ENCODE results near the gene DIP2B.
"Not testable (repeated sequence)": the region's sequence is repeated elsewhere in the genome, so short reads cannot be mapped to it uniquely, and the experiment has no call there.

DIP2B gene

DNA sequence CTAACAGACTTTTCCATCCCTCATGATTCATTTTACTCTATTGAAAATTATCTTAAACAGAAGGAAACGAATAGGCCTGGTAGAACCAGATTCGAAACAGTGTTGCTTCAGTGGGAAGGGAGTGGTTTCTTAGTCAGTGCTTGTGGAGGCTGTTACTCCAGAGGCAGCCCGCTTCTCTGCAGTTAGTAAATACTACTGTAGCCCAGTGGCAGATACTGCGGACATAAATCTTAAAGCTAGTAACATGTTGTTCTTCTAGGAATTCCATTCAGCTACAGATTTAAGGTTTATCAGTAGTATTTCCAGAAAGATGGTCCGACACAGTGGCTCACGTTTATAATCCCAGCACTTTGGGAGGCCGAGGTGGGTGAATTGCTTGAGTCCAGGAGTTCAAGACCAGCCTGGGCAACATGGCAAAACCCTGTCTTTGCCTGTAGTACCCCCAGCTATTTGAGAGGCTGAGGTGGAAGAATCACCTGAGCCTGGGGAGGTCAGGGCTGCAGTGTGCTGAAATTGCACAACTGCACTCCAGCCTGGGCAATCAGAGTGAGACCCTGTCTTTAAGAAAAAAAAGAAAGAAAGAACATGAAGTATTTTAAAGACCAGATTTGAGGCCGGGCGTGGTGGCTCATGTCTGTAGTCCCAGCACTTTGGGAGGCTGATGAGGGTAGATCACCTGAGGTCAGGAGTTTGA, 45.9 kb downstream of the DIP2B start:
- DNase-seq (ENCODE audit: low read depth) = no peak

- DNase-seq (ENCODE audit: low read depth) = no peak
These were observed 47.1 kb downstream of the DIP2B start for GRCh38 chr12:50551866-50552265.

- no peak for DNase-seq (ENCODE audit: low read depth)
These were observed 49.9 kb downstream of the DIP2B start for GRCh38 chr12:50554651-50555050.

GRCh38 chr12:50555471-50555885, 50.7 kb downstream of the DIP2B start:
- no peak for DNase-seq (ENCODE audit: low read depth)

GRCh38 chr12:50556273-50556672, 51.5 kb downstream of the DIP2B start:
- DNase-seq (ENCODE audit: low read depth) = no peak

DNA sequence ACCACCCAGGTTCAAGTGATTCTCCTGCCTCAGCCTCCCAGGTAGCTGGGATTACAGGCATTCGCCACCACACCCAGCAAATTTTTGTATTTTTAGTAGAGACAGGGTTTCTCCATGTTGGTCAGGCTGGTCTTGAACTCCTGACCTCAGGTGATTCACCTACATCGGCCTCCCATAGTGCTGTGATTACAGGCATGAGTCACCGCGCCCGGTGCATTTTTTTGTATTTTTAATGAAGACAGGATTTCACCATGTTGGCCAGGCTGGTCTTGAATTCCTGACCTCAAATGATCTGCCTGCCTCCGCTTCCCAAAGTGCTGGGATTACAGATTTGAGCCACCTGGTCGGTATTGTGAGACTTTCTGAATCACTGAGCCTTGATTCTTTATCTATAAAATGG, 52.0 kb downstream of the DIP2B start:
- DNase-seq (ENCODE audit: low read depth) = not testable (repeated sequence)

DNA sequence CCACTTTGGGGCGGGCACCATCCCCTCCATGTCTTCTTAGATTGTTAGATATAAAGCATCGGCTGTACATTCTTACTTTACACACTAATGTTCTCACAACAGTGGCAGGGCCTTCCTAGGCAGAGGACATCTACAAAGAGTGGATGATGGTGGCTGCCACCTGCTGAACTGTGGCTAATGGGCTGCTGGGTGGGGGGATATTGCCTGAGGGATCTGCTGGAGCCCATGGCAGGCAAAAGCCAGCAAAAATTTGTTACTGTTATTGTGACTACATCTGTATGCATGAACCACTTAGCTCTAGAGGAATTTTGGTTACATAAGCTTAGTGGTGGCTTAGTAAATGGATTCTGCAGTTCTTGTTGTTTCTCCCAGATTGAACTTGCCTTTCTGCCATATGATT, 52.6 kb downstream of the DIP2B start:
- no peak for DNase-seq (ENCODE audit: low read depth)

DNA sequence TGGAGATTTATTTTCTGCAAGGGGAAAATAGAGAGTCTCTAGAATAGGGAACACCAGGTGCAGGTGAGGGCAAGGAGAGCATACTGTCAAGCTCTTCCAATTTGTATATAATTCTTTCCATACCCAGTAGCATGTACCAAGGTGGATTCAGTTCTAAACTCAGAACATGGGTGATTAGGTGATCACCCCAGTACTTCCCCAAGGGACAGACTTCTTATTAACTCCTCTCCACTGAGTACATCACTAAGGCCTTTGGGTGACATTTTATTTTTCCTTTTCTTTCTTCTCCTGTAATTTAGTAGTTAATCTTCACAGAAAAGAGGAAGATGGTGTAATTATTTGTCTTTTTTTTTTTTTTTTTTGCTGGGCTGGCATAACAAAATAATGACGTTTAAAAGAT, 54.2 kb downstream of the DIP2B start:
- no peak for DNase-seq (ENCODE audit: low read depth)

- DNase-seq (ENCODE audit: low read depth) = no peak
These were observed 58.0 kb downstream of the DIP2B start for GRCh38 chr12:50562520-50563433.

DNA sequence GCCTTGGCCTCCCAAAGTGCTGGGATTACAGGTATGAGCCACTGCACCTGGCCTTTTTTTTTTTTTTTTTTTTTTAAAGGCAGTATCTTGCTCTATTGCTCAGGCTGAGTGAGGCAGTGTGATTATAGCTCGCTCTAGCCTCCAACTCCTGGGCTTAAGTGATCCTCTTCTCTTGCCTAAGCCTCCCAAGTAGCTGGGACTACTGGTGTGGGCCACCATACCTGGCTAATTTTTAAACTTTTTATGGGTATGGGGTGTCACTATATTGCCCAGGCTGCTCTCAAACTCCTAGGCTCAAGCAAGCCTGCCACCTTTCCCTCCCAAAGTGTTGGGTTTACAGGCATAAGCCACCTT, 58.6 kb downstream of the DIP2B start:
- DNase-seq (ENCODE audit: low read depth) = no peak

DNA sequence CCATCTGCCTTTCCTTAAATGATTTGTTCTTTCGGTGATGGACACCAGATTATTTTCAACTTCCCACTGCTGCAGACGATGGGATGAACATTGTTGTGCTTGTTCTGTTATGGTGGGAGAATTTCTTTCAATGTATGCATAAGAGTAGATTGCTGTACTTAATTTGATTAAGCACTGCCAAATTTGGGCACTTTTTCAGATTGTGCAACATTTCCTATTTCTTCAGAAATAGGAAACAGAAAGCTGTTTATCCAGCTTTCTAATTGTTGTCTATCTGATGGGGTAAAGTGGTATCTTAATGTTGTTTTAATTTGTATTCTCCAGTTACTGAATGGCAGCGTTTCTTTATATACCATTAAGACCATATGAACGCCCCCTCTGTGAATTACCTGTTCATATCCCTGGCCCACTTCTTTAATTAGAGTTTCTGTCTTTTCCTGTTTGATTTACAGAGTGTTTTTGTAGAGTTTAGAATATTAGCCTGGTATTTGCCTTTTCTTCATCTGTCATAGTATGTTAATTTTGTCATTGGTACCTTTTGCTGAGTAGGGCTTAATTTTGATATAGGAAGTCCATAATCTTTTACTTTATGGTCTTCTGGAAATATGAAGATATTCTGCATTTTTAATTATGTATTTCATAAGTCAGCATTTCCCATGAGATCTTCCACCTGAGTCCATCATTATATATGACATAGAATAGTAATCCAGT, 59.6 kb downstream of the DIP2B start:
- DNase-seq (ENCODE audit: low read depth) = no peak

DNA sequence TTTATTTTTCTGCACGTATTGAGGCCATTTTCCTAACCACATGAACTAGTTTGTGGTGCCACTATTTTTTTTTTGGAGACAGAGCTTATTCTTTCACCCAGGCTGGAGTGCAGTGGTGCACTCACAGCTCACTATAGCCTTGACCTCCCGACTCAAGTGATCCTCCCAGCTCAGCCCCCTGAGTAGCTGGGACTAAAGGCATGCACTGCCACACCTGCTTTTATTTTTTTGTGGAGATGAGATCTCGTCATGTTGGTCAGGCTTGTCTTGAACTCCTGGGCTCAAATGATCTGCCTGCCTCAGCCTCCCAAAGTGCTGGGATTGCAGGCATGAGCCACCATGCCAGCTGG, 60.1 kb downstream of the DIP2B start:
- no peak for DNase-seq (ENCODE audit: low read depth)

DNA sequence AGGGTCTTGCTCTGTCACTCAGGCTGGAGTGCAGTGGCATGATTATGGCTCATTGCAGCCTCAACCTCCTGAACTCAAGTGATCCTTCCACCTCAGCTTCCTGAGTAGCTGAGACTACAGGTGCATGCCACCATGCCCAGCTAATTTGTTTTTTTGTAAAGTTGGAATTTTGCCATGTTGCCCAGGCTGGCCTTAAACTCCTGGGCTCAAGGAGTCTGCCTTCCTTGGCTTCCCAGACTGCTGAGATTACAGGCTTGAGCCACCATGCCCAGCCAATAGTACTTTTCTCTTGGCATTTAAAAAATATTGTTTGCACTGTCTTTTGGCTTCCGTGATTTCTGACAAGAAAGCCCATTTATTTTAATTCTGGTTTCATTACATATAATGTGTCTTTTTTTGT, 61.3 kb downstream of the DIP2B start:
- DNase-seq (ENCODE audit: low read depth) = no peak

DNA sequence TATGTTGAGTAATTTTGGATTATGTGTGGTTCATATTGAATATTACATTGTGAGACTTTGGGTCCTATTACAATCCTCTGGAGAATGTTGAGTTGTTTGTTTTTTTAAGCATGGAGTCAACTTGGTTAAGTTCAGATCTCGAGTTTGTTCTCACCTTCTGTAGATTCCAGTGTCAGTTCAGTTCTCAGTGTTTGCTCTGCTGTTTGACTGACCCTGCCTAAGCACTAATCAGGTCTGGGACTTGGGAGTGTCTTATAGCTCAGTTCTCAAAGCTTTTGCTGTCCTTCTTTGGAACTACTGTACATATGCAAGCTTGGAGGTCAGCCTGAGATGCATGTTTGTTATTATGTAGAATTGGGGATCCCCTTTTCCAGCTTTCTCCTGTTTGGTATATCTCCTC, 63.1 kb downstream of the DIP2B start:
- DNase-seq (ENCODE audit: low read depth) = no peak

DNA sequence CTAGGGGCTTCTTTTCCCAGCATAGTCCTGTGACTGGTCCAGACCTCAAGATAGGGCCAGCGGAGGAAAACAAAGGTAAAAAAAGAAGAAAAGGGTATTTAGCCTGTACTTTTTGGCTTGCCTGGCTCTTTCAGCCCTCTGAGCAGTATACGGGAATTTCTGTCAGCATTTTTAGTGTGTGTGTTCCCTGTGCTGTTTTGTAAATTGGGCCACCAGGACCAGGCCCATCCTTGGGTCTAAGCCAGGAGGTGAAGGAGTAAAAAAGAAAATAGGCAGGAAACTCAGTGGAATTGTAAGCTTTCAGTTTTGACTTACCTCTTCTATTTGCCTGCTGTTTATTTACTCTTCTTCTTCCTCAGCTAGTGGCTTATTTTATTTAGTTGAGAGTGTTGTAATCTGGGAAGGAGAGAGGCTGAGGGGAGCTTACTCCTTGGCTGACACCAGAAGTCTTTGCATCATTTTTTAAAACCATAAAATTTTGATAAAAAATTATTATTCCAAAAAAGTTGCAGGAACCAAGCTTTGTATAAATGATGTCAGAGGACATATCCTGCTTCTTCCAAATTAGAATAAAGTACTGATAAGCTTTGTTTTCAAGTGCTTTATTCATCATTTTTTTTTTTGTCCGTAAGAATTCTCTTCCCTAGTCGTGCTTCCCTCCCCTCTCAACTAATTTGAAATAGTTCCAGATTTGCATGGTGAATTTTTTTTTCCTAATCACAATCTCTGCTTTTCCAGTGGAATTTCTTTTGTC, 63.7 kb downstream of the DIP2B start:
- no peak for DNase-seq (ENCODE audit: low read depth)

GRCh38 chr12:50569321-50569720, 64.5 kb downstream of the DIP2B start:
- DNase-seq (ENCODE audit: low read depth) = no peak

- DNase-seq (ENCODE audit: low read depth) = no peak
These were observed 65.1 kb downstream of the DIP2B start for GRCh38 chr12:50569876-50570275.

- no peak for DNase-seq (ENCODE audit: low read depth)
These were observed 67.0 kb downstream of the DIP2B start for GRCh38 chr12:50571786-50572185.

GRCh38 chr12:50572287-50572686, 67.5 kb downstream of the DIP2B start:
- DNase-seq (ENCODE audit: low read depth) = peak; percentile 86

- no peak for DNase-seq (ENCODE audit: low read depth)
These were observed 68.0 kb downstream of the DIP2B start for GRCh38 chr12:50572760-50573159.

GRCh38 chr12:50573271-50573670, 68.5 kb downstream of the DIP2B start:
- DNase-seq (ENCODE audit: low read depth) = no peak

Data from fibroblast of the conjunctiva (primary cell).